Pancreas (tissue), 10 donors: ENCODE data around the gene SETD7. TPM values are rescaled to one million over a fixed set of nuclear protein-coding genes. Genes with fewer than 3 reads are reported as not detected.
A peak's percentile ranks its signal among the peaks of the same experiment; 100 is the strongest.

Experiments used
- ATAC-seq, 4 donors: fragments of 200-7000 bp; cut with Tn5 transposase; one replicate each; pipeline versions ENCODE4 v1.8.0 to v1.9.1; 2020; ENCODE audit warnings: mild to moderate bottlenecking in 4 of 4, moderate library complexity in 4 of 4
- DNase-seq, 6 donors: peaks; one replicate each; pipeline ENCODE4 v3.0.0-alpha.2; 2020
- FAIRE-seq: peaks from 2 replicates; lab custom pipeline; 2012; peaks lifted over from hg19 to GRCh38; lab: Jason Lieb, UNC
- H3K27ac ChIP-seq, 4 donors: fragments of 200-600 bp; sonication (generic); 1 replicate in 3 of 4; 2 replicates in 1 of 4; pipeline versions ENCODE4 v1.5.0 to v1.8.0; 2020
- H3K27me3 ChIP-seq, 4 donors: fragments of 200-600 bp; one replicate each; pipeline ENCODE4 v1.8.0; 2021
- H3K36me3 ChIP-seq, 3 donors: fragments of 200-600 bp; sonication (generic) in 1 of 3; one replicate each; pipeline versions ENCODE4 v1.5.0 to v1.8.0; 2020 to 2021
- H3K4me1 ChIP-seq, 3 donors: fragments of 200-600 bp; one replicate each; pipeline ENCODE4 v1.8.0; 2021
- H3K4me3 ChIP-seq, 4 donors: fragments of 200-600 bp; sonication (generic) in 2 of 4; one replicate each; pipeline versions ENCODE4 v1.5.0 to v1.8.0; 2020 to 2021
- H3K9me3 ChIP-seq, 4 donors: fragments of 200-600 bp; one replicate each; pipeline ENCODE4 v1.8.0; 2021
- WGBS, 2 donors: extraction: QIAGEN DNeasy Blood & Tissue Kit; methylation state at CpG; one replicate each; pipeline ENCODE4 v1.1.7; 2013; 5-methylcytosine and 5-hydroxymethylcytosine counted together
- intact Hi-C, 3 donors: fragments of 100-400 bp; cut with DNase I; formaldehyde crosslinking; loops; one replicate each; pipeline versions ENCODE4 v1.11.1 to v1.14.2; 2022
- polyA plus RNA-seq, 2 donors: library from polyadenylated mRNA; stranded (reverse); fragments of 200-250 nt; gene quantifications; one replicate each; pipeline ENCODE4 v1.2.3, GENCODE V29; 2013
- total RNA-seq, 6 donors: library from RNA; stranded (reverse); fragmentation: NEBNext Ultra II Directional in 4 of 6; extraction: Animal tissue kit (Norgen Biotek cat#: 25700) in 4 of 6; gene quantifications; one replicate each; pipeline versions ENCODE4 v1.2.1 to v1.2.4, GENCODE V29; 2021 to 2023
- TF ChIP-seq, protein P1 (sequence below), 4 donors: fragments of 200-600 bp; sonication (generic) in 3 of 4; IDR thresholded peaks; one replicate each; pipeline versions ENCODE4 v1.5.0 to v1.8.0; 2021; ENCODE audit warnings: antibody characterized with exemption in 4 of 4
- donor health status: healthy with polysubstance abuse.
- donor health status: DM: no; HTN: no; CAD: no; lungs with moderate emphysema.
- donor health status: DM: no; HTN: no; CAD: no.
- donor health status: control.
- donor health status: control.
- donor health status: Bipolar disorder and iron deficiency.
- donor health status: DM: yes; HTN: yes; CAD: no.
- donor health status: DM: no; HTN: no; CAD: no.
- donor health status: DM: no; HTN: no; CAD: no.
- donor health status: DM: yes; HTN: yes; CAD: no.

SETD7 gene
- total and polyA plus RNA-seq, 8 donors: 7.1 to 25.1 (median 15.8) TPM

DNA sequence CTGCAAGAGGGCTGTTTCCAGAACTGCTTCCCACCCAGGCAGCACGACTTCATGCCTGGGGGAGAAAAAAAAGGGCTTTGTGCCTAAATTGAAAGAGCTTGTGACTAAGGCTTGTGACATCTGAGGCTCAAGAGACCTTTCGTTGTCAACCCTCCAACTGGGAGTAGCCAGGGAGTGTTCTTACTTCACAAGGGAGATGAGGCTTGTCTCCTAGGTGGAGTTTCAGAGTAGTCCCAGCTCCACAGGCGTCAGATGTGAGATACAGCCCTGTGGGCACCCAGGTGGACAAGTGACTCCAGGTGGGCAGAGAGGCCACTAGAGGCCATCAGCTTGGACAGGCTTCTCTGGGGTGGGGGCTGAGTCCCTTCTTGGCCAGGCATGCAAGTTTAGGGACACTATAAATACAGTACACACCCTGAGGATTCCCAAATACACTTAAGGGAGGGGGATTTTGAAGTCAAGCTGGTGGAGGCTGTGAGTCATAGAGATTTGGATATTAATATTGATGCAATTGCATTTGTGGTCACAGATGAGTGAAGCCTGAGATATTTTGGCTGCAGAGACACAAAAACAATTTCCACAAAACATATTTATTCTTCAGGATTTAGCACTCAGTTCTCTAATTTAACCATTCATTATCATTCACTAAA is 40.1 kb upstream of the SETD7 start:
- WGBS, 2 donors: 71 to 87% methylated on average over 3 of the region's 3 CpGs
- FAIRE-seq (no peak), ATAC-seq (peak in 2 of 4 donors; percentile 13 to 22), DNase-seq (no peak)
- peaks cover 0 to 5% (median 0%) of the 10 kb centered on the region in 3 donors for H3K4me1 ChIP-seq
- TF ChIP-seq, protein P1, sequence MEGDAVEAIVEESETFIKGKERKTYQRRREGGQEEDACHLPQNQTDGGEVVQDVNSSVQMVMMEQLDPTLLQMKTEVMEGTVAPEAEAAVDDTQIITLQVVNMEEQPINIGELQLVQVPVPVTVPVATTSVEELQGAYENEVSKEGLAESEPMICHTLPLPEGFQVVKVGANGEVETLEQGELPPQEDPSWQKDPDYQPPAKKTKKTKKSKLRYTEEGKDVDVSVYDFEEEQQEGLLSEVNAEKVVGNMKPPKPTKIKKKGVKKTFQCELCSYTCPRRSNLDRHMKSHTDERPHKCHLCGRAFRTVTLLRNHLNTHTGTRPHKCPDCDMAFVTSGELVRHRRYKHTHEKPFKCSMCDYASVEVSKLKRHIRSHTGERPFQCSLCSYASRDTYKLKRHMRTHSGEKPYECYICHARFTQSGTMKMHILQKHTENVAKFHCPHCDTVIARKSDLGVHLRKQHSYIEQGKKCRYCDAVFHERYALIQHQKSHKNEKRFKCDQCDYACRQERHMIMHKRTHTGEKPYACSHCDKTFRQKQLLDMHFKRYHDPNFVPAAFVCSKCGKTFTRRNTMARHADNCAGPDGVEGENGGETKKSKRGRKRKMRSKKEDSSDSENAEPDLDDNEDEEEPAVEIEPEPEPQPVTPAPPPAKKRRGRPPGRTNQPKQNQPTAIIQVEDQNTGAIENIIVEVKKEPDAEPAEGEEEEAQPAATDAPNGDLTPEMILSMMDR (IDR thresholded peaks at IDR 0.05): no peak
- H3K36me3 ChIP-seq: no peaks in the 10 kb centered on the region
- no peaks in the 10 kb centered on the region for H3K9me3 ChIP-seq
- intact Hi-C loops: no loop called here
- H3K27ac ChIP-seq: no peak overlapping the region
- peaks cover 0 to 3% (median 0%) of the 10 kb centered on the region in 4 donors for H3K27me3 ChIP-seq
- H3K4me3 ChIP-seq: no peak overlapping the region

DNA sequence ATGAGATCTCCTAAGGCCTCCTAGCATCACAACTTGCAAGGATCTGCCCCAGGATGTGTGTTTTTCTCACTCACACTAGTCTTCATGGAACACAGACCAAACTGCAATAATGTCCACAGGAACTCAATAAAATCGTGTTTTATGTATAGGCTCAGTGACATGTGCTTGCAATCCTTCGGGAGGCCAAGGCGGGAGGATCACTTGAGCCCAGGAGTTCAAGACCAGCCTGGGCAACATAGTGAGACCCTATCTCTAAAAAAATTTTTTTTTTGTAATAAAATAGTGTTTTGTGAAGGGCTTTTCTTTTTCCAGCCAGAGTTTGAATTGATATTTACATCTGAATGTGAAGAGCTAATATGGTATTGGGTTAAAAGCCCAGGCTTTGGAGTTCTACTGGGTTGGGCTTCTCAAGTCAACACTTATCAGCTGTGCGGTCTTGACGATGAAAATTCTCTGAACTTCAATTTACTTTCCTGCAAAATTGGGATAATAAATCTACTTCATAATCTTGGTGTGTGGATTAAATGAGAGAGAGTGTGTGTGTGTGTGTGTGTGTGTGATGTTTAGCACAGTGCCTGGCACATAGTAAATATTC is 38.7 kb upstream of the SETD7 start:
- Histone ChIP-seq H3K36me3 (no peaks in the 10 kb centered on the region), H3K27me3 (peaks cover 0 to 3% (median 0%) of the 10 kb centered on the region in 4 donors), H3K4me1 (peaks cover 0 to 5% (median 0%) of the 10 kb centered on the region in 3 donors), H3K9me3 (no peaks in the 10 kb centered on the region), H3K27ac (no peak overlapping the region), H3K4me3 (no peak overlapping the region)
- no peak for ATAC-seq
- no peak for FAIRE-seq
- intact Hi-C loops: no loop called here
- TF ChIP-seq, protein P1 (IDR thresholded peaks at IDR 0.05): no peak
- 74% methylated on average over 5 of the region's 5 CpGs for WGBS, 2 donors
- no peak for DNase-seq

DNA sequence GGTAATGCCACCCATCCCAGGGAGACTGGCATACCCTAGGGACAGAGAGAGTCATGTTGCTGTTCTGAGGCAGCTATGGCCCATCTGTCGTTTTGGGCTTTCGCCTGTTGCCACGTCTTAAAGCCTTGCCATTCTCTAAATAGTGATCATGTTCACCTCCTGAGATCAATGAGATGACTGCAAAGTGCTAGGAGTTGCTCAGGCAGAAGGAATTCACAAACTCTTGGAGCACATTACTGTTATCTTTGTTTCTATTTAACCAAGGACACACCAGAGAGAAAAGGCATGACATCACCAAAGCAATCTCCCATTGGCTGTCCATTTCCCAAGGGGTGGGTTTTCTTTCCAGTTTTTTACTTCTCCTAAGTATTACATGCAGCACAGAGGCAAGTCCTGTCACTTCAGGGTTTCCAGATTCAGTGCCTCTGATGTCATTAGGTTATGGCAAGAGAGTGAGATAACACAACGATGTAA is 37.1 kb upstream of the SETD7 start:
- H3K9me3 ChIP-seq: no peaks in the 10 kb centered on the region
- no peak overlapping the region for H3K27ac ChIP-seq
- intact Hi-C loops: no loop called here
- H3K4me1 ChIP-seq: peaks cover 0 to 5% (median 0%) of the 10 kb centered on the region in 3 donors
- H3K36me3 ChIP-seq: no peaks in the 10 kb centered on the region
- ATAC-seq (peak in 3 of 4 donors; percentile 67 to 88 (median 82)), DNase-seq (no peak), FAIRE-seq (no peak)
- 32 to 42% methylated on average over 4 of the region's 4 CpGs for WGBS, 2 donors
- H3K27me3 ChIP-seq: peaks cover 0 to 3% (median 0%) of the 10 kb centered on the region in 4 donors
- H3K4me3 ChIP-seq: no peak overlapping the region
- TF ChIP-seq, protein P1 (IDR thresholded peaks at IDR 0.05): no peak

DNA sequence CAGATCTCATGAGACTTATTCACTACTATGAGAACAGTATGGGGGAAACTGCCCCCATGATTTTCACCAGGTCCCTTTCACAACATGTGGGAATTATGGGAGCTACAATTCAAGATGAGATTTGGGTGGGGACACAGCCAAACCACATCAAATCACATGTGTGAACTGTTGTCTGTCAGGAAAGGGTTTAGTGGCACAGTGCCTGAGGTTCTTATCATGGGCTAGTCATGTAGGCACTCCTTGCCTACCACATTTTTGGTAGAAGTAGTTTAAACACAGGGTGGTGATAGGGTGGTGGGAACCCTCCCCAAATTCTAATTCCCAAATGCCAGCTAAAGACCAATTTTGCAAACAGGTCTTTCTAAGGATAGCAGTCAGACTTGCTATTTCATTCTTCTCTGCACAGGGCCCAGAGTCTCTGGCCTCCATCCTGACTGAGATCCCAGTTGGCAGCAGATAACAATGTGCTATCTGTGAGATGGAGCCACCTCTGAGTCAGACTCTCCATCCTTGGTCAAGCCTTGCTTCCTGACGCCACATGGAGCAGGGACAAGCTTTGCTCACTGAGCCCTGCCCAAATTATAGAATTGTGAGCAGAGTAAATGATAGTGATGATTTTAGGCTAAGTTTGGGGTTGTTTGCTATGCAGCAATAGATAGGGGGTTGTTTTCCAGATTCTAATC is 33.5 kb upstream of the SETD7 start:
- intact Hi-C loops: no loop called here
- Histone ChIP-seq H3K4me1 (peaks cover 0 to 5% (median 0%) of the 10 kb centered on the region in 3 donors), H3K4me3 (no peak overlapping the region), H3K27ac (no peak overlapping the region), H3K27me3 (peaks cover 0 to 3% (median 0%) of the 10 kb centered on the region in 4 donors), H3K36me3 (no peaks in the 10 kb centered on the region), H3K9me3 (no peaks in the 10 kb centered on the region)
- FAIRE-seq (no peak), DNase-seq (no peak), ATAC-seq (no peak)
- 92 to 95% methylated on average over 1 of the region's 1 CpG for WGBS, 2 donors
- TF ChIP-seq, protein P1 (IDR thresholded peaks at IDR 0.05): no peak
